Ascending aorta (tissue), 2 donors: ENCODE measurements around the gene TRABD2A. TPM values are rescaled to one million over a fixed set of nuclear protein-coding genes. Genes with fewer than 3 reads are reported as not detected.
A peak's percentile ranks its signal among the peaks of the same experiment; 100 is the strongest.

Experiments used
- DNase-seq, 2 donors: peaks; one replicate each; pipeline ENCODE4 v3.0.0-alpha.2; 2019; ENCODE audit warnings: low spot score in 2 of 2
- H3K27ac ChIP-seq, 2 donors: fragments of 200-600 bp; sonication (generic); one replicate each; pipeline ENCODE4 v1.5.1; 2016 to 2017; ENCODE audit warnings: mild to moderate bottlenecking in 1 of 2
- H3K27me3 ChIP-seq: fragments of 200-600 bp; sonication (generic); one replicate; pipeline ENCODE4 v1.5.1; 2017
- H3K36me3 ChIP-seq, 2 donors: fragments of 200-600 bp; sonication (generic); one replicate each; pipeline ENCODE4 v1.5.1; 2016
- H3K4me1 ChIP-seq, 2 donors: fragments of 200-600 bp; sonication (generic); one replicate each; pipeline ENCODE4 v1.5.1; 2016 to 2017; ENCODE audit warnings: mild to moderate bottlenecking in 1 of 2
- H3K4me3 ChIP-seq, 2 donors: fragments of 200-600 bp; sonication (generic); one replicate each; pipeline ENCODE4 v1.5.1; 2016 to 2017; ENCODE audit warnings: mild to moderate bottlenecking in 1 of 2
- H3K9me3 ChIP-seq, 2 donors: fragments of 200-600 bp; sonication (generic); one replicate each; pipeline ENCODE4 v1.5.1; 2016
- intact Hi-C: fragments of 100-400 bp; cut with DNase I; formaldehyde crosslinking; loops from one replicate; pipeline ENCODE4 v1.15.1; 2023
- total RNA-seq: library from RNA; depleted of rRNA; stranded (reverse); fragments of >200 nt; gene quantifications from one replicate; pipeline ENCODE4 v1.1.0, GENCODE V29; 2016
- TF ChIP-seq, protein P1 (sequence below), 3 experiments: fragments of 200-600 bp in 2 of 3; fragments of 450-650 bp in 1 of 3; sonication (generic) in 2 of 3; IDR thresholded peaks; one replicate each; pipeline ENCODE4 v1.5.1; 2016 to 2019; ENCODE audit warnings: antibody characterized with exemption in 3 of 3, mild to moderate bottlenecking in 1 of 3, moderate library complexity in 1 of 3

TRABD2A gene
- total RNA-seq, 1 donor from 2014 or later = 1.1 TPM

DNA sequence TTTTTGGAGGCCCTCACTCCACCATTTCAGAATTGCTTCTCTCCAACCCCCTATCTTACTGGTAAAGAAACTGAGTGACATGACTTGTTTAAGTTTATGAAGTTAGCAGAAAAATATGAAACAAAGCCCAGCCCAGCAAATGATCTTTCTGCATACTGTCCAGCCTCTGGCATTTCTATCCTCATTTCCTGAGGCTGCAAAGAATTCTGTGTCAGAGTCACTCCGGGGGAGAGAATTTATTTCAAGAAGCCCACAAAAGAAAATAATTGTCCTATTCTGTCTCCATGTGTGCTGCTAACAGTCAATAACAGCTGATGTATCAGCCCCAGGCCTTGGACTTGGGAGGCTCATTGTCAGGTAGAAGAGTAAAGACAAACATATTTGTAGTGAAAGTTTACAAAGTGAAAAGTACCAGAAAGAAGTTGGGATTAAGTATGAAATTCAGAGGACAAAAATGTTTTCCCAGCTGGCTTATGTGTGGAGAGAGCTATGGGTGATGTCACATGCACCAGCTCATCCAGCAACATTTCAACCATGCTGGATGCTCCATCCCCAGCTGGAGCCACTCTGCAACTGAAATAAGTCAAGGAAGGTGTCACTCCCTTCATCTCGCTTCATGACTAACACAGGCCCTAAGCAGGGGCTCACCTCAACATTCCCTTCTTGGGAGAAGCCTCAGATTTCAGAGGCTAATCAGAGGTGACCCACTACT, 42.3 kb downstream of the TRABD2A start:
- peaks cover 0 to 3% of the 10 kb centered on the region in 2 donors for H3K9me3 ChIP-seq
- H3K4me1 ChIP-seq = no peaks in the 10 kb centered on the region
- TF ChIP-seq, protein P1, sequence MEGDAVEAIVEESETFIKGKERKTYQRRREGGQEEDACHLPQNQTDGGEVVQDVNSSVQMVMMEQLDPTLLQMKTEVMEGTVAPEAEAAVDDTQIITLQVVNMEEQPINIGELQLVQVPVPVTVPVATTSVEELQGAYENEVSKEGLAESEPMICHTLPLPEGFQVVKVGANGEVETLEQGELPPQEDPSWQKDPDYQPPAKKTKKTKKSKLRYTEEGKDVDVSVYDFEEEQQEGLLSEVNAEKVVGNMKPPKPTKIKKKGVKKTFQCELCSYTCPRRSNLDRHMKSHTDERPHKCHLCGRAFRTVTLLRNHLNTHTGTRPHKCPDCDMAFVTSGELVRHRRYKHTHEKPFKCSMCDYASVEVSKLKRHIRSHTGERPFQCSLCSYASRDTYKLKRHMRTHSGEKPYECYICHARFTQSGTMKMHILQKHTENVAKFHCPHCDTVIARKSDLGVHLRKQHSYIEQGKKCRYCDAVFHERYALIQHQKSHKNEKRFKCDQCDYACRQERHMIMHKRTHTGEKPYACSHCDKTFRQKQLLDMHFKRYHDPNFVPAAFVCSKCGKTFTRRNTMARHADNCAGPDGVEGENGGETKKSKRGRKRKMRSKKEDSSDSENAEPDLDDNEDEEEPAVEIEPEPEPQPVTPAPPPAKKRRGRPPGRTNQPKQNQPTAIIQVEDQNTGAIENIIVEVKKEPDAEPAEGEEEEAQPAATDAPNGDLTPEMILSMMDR (IDR thresholded peaks at IDR 0.05) = no peak
- no peaks in the 10 kb centered on the region for H3K27me3 ChIP-seq
- intact Hi-C loops = no loop called here
- H3K36me3 ChIP-seq = no peaks in the 10 kb centered on the region
- DNase-seq = no peak
- no peak overlapping the region for H3K4me3 ChIP-seq
- no peak overlapping the region for H3K27ac ChIP-seq

DNA sequence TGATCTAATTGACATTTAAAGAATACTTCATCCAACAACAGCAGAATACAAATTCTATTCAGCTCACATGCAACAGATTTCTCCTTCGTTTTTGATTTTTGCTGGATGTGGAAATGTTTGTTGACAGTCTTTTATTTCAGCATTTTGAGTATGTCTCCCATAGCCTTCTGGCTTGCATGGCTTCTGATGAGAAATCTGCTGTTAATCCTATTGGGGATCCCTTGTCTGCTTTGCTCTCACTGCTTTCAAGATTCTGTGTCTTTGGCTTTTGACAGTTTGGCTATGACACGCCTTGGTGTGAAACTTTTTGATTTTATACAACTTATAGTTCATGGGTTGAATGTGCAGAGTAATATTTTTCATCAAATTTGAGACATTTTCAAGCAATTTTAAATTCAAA, 44.7 kb downstream of the TRABD2A start:
- Histone ChIP-seq H3K4me3 (no peak overlapping the region), H3K36me3 (no peaks in the 10 kb centered on the region), H3K4me1 (no peaks in the 10 kb centered on the region), H3K27me3 (no peaks in the 10 kb centered on the region), H3K9me3 (peaks cover 0 to 3% of the 10 kb centered on the region in 2 donors), H3K27ac (no peak overlapping the region)
- TF ChIP-seq, protein P1 (IDR thresholded peaks at IDR 0.05) = no peak
- DNase-seq = no peak
- intact Hi-C loops = no loop called here

GRCh38 chr2:84833481-84834150, 47.3 kb downstream of the TRABD2A start:
- H3K27me3 ChIP-seq = no peaks in the 10 kb centered on the region
- TF ChIP-seq, protein P1 (IDR thresholded peaks at IDR 0.05) = no peak
- H3K4me3 ChIP-seq = no peak overlapping the region
- no peak overlapping the region for H3K27ac ChIP-seq
- intact Hi-C loops = no loop called here
- no peaks in the 10 kb centered on the region for H3K4me1 ChIP-seq
- no peaks in the 10 kb centered on the region for H3K36me3 ChIP-seq
- no peak for DNase-seq
- H3K9me3 ChIP-seq = peaks cover 0 to 3% of the 10 kb centered on the region in 2 donors

DNA sequence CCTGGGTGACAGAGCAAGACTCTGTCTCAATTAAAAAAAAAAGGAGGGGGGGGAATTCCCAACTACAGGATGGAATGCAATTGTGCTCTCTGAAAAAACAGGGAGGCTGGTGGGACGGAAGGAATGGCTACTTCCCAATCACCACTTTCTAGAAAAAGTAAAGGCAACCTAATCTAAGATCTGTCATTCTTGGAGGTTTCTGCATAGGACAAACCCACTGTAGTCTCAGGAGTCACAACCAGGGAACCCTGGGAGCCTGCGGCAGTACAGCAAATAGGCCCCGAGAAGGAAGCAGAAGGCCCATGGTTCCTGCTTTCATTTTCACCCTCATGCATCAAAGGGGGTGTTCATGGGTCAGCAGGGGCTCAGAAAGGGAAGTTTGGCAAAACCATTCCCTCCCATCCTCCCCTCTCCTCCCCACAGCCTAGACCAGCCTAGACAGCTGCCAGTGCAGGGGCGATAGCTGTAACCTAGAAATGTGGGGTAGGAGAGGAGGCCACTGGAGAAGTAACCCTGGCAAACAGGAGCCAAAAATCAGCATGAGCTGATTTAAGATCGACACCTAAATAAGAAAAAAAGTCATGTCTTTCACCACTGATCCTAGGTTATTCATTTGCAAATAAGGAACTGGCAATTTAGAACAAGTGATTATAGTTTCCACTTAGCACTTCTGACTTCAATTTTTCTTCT, 48.0 kb downstream of the TRABD2A start:
- Histone ChIP-seq H3K4me3 (no peak overlapping the region), H3K36me3 (no peaks in the 10 kb centered on the region), H3K27me3 (no peaks in the 10 kb centered on the region), H3K9me3 (peaks cover 0 to 3% of the 10 kb centered on the region in 2 donors), H3K27ac (no peak overlapping the region), H3K4me1 (no peaks in the 10 kb centered on the region)
- TF ChIP-seq, protein P1 (IDR thresholded peaks at IDR 0.05) = no peak
- DNase-seq = peak in 1 of 2 donors; percentile 66
- intact Hi-C loops = no loop called here

DNA sequence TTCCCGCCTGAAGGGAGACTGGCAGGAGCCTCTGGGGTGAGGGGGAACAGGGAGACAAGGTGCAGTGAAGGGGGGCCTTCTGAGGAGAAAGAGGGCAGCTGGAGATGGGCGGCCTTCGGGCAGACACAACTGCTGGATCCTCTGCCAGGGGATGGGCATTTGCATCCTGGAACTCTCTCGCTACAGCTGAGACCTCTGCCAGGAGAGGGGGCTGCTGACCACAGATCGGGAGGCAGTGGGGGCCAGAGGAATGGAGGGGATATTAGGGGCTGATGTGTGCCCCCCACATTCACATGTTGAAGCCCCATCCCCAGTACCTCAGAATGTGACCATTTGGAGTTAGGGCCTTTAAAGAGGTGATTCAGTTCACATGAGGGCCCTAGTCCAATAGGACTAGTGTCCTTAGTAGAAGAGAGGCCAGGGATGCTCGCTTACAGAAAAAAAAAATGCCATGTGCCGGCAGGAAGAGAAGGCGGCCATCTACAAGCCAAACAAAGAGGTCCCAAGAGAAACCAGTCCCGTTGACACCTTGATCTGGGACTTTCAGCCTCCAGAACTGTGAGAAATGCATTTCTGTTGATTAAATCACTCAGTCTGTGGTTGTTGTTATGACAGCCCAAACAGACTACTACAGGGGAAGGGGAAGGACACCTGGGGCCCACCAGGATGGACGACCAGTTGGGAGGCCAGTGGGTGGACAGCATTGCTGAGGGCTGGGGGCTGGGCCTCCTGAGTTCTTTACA, 50.0 kb downstream of the TRABD2A start:
- no peaks in the 10 kb centered on the region for H3K36me3 ChIP-seq
- no peaks in the 10 kb centered on the region for H3K27me3 ChIP-seq
- no peak overlapping the region for H3K4me3 ChIP-seq
- no peaks in the 10 kb centered on the region for H3K9me3 ChIP-seq
- H3K4me1 ChIP-seq = no peaks in the 10 kb centered on the region
- intact Hi-C loops = no loop called here
- H3K27ac ChIP-seq = no peak overlapping the region
- no peak for DNase-seq
- TF ChIP-seq, protein P1 (IDR thresholded peaks at IDR 0.05) = no peak
